Glutamatergic neuron (in vitro differentiated cells): ENCODE data around the gene OR2AJ1. TPM values are rescaled to one million over a fixed set of nuclear protein-coding genes. Genes with fewer than 3 reads are reported as not detected.

ENCODE experiments used
- DNase-seq: peaks from one replicate; pipeline ENCODE4 v3.0.0; 2022
- H3K27ac Mint-ChIP-seq: one replicate; pipeline ENCODE4 v1.8.0; 2020; ENCODE audit warnings: mild to moderate bottlenecking, mixed read lengths, inconsistent platforms; ENCODE audit not compliant: unreplicated experiment
- H3K27me3 Mint-ChIP-seq: one replicate; pipeline ENCODE4 v1.8.0; 2020; ENCODE audit warnings: mild to moderate bottlenecking, moderate library complexity, mixed read lengths, inconsistent platforms; ENCODE audit not compliant: unreplicated experiment
- H3K36me3 Mint-ChIP-seq: one replicate; pipeline ENCODE4 v1.8.0; 2020; ENCODE audit warnings: mild to moderate bottlenecking, mixed read lengths, inconsistent platforms; ENCODE audit not compliant: unreplicated experiment
- H3K4me1 Mint-ChIP-seq: one replicate; pipeline ENCODE4 v1.8.0; 2020; ENCODE audit warnings: mild to moderate bottlenecking, low read depth, mixed read lengths, inconsistent platforms; ENCODE audit not compliant: unreplicated experiment
- H3K4me3 Mint-ChIP-seq: one replicate; pipeline ENCODE4 v1.8.0; 2020; ENCODE audit warnings: mild to moderate bottlenecking, mixed read lengths, inconsistent platforms; ENCODE audit not compliant: unreplicated experiment
- H3K9me3 Mint-ChIP-seq: one replicate; pipeline ENCODE4 v1.8.0; 2020; ENCODE audit warnings: mild to moderate bottlenecking, moderate library complexity, mixed read lengths, inconsistent platforms; ENCODE audit not compliant: unreplicated experiment
- long read RNA-seq: library from polyadenylated mRNA; unstranded; transcript quantifications from one replicate; pipeline ENCODE4 v2.0.0, GENCODE V29; 2020; ENCODE audit not compliant: unreplicated experiment
- total RNA-seq: library from RNA; stranded (reverse); fragmentation: NEBNext Ultra II Directional; extraction: Animal tissue kit (Norgen Biotek cat#: 25700); gene quantifications from one replicate; pipeline ENCODE4 v1.2.1, GENCODE V29; 2021; ENCODE audit not compliant: unreplicated experiment
- TF ChIP-seq, protein P1 (sequence below): fragments of 200-600 bp; sonication (generic); IDR thresholded peaks from one replicate; pipeline ENCODE4 v1.5.0; 2021; ENCODE audit not compliant: partially characterized antibody, unreplicated experiment

OR2AJ1 gene, protein sequence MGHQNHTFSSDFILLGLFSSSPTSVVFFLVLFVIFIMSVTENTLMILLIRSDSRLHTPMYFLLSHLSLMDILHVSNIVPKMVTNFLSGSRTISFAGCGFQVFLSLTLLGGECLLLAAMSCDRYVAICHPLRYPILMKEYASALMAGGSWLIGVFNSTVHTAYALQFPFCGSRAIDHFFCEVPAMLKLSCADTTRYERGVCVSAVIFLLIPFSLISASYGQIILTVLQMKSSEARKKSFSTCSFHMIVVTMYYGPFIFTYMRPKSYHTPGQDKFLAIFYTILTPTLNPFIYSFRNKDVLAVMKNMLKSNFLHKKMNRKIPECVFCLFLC
- total RNA-seq, result not detected
- long read RNA-seq, result 0 reads

DNA sequence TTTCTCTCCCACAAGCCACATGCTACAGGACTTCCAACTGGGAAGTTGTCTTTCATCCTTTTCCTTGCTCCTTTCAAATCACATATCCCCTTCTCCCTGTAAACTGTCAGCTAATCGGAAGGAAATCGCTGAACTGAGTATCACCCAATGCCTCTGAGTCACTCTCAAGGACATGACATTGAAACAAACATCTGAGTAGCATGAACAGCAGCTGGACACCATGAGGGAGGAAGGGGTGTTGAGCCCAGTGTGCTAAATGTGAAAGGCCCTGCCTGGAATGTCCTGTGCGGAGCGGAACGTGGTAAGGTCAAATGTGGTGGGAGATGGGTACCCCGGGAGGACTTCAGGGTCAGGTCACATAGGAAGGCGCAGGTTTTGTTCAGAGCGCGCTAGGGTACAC lies at the start of gene OR2AJ1:
Gene OR2AJ1, plus strand, starts transcription at position 22 of the 400 bp plus-strand sequence. CDS start 8,880 bp downstream, outside the sequence.
- Mint-ChIP-seq H3K4me1 (no peaks in the 10 kb centered on the region), H3K9me3 (no peaks in the 10 kb centered on the region), H3K27me3 (no peaks in the 10 kb centered on the region), H3K27ac (no peak within 1 kb of the TSS), H3K36me3 (no peaks in the 10 kb centered on the region), H3K4me3 (no peak within 1 kb of the TSS)
- TF ChIP-seq, protein P1, sequence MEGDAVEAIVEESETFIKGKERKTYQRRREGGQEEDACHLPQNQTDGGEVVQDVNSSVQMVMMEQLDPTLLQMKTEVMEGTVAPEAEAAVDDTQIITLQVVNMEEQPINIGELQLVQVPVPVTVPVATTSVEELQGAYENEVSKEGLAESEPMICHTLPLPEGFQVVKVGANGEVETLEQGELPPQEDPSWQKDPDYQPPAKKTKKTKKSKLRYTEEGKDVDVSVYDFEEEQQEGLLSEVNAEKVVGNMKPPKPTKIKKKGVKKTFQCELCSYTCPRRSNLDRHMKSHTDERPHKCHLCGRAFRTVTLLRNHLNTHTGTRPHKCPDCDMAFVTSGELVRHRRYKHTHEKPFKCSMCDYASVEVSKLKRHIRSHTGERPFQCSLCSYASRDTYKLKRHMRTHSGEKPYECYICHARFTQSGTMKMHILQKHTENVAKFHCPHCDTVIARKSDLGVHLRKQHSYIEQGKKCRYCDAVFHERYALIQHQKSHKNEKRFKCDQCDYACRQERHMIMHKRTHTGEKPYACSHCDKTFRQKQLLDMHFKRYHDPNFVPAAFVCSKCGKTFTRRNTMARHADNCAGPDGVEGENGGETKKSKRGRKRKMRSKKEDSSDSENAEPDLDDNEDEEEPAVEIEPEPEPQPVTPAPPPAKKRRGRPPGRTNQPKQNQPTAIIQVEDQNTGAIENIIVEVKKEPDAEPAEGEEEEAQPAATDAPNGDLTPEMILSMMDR, result no peak
- no peak for DNase-seq

DNA sequence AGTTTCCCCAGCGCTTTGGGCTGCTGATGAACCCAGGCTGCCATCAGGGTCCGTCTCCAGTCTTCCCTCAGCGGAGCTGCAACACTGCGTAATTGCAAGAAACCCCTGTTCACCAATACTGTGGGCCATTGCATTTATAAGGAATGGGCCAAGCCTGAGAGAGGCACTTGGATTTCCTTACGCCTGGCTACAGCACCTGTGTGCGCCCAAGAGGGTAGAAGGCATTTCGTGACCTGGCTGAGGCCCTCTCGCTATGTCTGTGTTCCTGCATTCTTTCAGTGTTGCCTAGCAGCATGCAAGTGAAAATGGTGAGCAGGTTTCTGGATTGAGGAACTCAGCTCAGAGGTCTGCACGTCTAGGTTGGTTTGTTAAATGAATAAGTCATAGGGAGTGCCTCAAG lies 41.3 kb upstream of the OR2AJ1 start:
- no peak for DNase-seq
- Mint-ChIP-seq H3K27me3 (no peaks in the 10 kb centered on the region), H3K9me3 (peaks cover under 1% of the 10 kb centered on the region), H3K4me1 (no peaks in the 10 kb centered on the region), H3K4me3 (no peak overlapping the region), H3K27ac (no peak overlapping the region), H3K36me3 (no peaks in the 10 kb centered on the region)
- TF ChIP-seq, protein P1, result no peak

DNA sequence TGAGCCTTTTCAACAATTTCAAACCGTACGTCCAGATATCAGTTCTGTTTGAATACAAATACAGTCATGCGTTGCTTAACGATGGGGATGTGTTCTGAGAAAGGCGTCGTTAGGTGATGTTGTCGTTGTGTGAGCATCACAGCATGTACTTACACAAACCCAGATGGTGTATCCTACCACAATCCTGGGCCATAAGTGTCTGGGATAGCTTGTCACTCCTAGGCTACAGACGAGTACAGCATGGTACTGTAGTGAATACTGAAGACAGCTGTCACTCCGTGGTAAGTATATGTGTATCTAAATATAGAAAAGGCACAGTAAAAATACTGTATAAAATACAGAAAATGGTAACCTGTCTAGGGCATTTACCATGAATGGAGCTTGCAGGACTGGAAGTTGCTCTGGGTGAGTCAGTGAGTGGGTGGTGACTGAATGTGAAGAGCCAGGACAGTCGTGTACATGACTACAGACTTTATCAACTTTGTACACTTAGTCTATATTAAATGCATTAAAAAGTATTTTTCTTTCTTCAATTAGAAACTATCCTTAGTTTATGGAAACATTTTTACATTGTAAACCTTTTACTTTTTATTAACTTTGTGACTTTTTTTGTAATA lies 39.8 kb upstream of the OR2AJ1 start:
- no peak for DNase-seq

DNA sequence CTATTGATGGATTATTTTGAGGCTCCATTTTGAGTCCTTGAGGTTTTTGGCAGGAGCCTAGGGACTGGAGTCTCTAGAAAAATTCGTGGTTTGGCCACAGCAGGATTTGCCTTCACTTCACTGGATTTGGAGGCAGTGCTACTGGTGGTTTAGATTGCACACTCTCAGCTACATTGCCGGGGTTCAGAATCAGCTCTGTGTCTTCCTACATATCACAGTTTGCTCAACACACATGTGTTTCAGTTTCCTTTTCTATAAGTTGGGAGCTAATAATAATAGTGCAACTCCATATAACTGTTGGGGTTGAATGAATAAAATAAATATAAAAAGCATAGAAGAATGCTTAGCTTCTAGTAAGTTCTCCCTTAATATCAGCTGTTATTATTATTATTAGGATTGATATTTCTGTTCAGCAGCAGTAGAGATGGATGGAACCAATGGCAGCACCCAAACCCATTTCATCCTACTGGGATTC lies 29.5 kb upstream of the OR2AJ1 start, which contains the start of gene OR2W3:
Gene OR2W3, plus strand, starts transcription at position 425 of the 475 bp plus-strand sequence. Its CDS starts 0 bp downstream, at position 425.
- Mint-ChIP-seq H3K4me1 (no peaks in the 10 kb centered on the region), H3K9me3 (peaks cover 2% of the 10 kb centered on the region), H3K27me3 (peaks cover 2% of the 10 kb centered on the region), H3K4me3 (no peak within 1 kb of the TSS), H3K36me3 (no peaks in the 10 kb centered on the region), H3K27ac (no peak within 1 kb of the TSS)
- TF ChIP-seq, protein P1, result no peak
- no peak for DNase-seq

More for the DNA sequence above, 39.8 kb upstream of the OR2AJ1 start:
- H3K36me3 Mint-ChIP-seq, result no peaks in the 10 kb centered on the region
- TF ChIP-seq, protein P1, result no peak
- no peak overlapping the region for H3K27ac Mint-ChIP-seq
- no peak overlapping the region for H3K4me3 Mint-ChIP-seq
- H3K9me3 Mint-ChIP-seq, result no peaks in the 10 kb centered on the region
- H3K27me3 Mint-ChIP-seq, result no peaks in the 10 kb centered on the region
- H3K4me1 Mint-ChIP-seq, result no peaks in the 10 kb centered on the region

DNA sequence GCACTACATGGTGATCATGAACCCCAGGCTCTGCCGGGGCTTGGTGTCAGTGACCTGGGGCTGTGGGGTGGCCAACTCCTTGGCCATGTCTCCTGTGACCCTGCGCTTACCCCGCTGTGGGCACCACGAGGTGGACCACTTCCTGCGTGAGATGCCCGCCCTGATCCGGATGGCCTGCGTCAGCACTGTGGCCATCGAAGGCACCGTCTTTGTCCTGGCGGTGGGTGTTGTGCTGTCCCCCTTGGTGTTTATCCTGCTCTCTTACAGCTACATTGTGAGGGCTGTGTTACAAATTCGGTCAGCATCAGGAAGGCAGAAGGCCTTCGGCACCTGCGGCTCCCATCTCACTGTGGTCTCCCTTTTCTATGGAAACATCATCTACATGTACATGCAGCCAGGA lies 28.7 kb upstream of the OR2AJ1 start:
- Mint-ChIP-seq H3K9me3 (peaks cover 2% of the 10 kb centered on the region), H3K4me3 (no peak overlapping the region), H3K36me3 (no peaks in the 10 kb centered on the region), H3K27ac (no peak overlapping the region), H3K27me3 (peaks cover 2% of the 10 kb centered on the region), H3K4me1 (no peaks in the 10 kb centered on the region)
- no peak for DNase-seq
- TF ChIP-seq, protein P1, result no peak
